Measurements from ENCODE around the gene FTCD.

The FTCD gene

GRCh38 chr21:46100020-46100419 is 55.4 kb downstream of the FTCD start:
- Histone ChIP-seq H3K4me3 (ENCODE audit: low read depth, low read length) (no peak overlapping the region), H2AFZ (ENCODE audit: insufficient read depth, low read length, poor library complexity) (no peak overlapping the region), H4K91ac (ENCODE audit: low read depth, low read length) (no peak overlapping the region), H3K79me2 (ENCODE audit: control insufficient read depth, insufficient read depth, low read length, poor library complexity) (peaks cover 3% of the 10 kb centered on the region), H2BK120ac (ENCODE audit: insufficient read depth, low read length, poor library complexity) (no peak overlapping the region), H3K27me3 (ENCODE audit: insufficient read depth, low read length) (peaks cover 4% of the 10 kb centered on the region), H2BK5ac (ENCODE audit: low read depth, low read length, poor library complexity) (no peak overlapping the region), H3K14ac (ENCODE audit: low read length) (no peak overlapping the region), H3K9me3 (ENCODE audit: insufficient read depth, low read depth, low read length) (peaks cover 2% of the 10 kb centered on the region), H3K36me3 (ENCODE audit: control insufficient read depth in 1 of 2, insufficient read depth in 2 of 2, low read length in 2 of 2) (no peaks in the 10 kb centered on the region), H3K4me2 (ENCODE audit: low read length) (no peak overlapping the region), H3K9ac (ENCODE audit: low read length) (no peak overlapping the region), H4K8ac (ENCODE audit: low read depth, low read length) (no peak overlapping the region), H3K23ac (ENCODE audit: low read length) (no peak overlapping the region), H3K18ac (ENCODE audit: low read length) (no peak overlapping the region), H3K79me1 (ENCODE audit: low read length) (peaks cover 2% of the 10 kb centered on the region), H3K4me1 (ENCODE audit: control insufficient read depth in 1 of 2, insufficient read depth in 2 of 2, low read length in 2 of 2) (peaks cover 2 to 6% of the 10 kb centered on the region in 2 experiments), H4K12ac (ENCODE audit: low read depth, low read length) (no peak overlapping the region), H2AK5ac (ENCODE audit: low read length) (no peak overlapping the region), H3K27ac (ENCODE audit: low read depth, low read length) (no peak overlapping the region), H2BK12ac (ENCODE audit: low read length) (no peak overlapping the region), H3K4ac (ENCODE audit: low read depth, low read length) (no peak overlapping the region)
- WGBS (ENCODE audit: extremely low coverage, insufficient coverage, insufficient read length): no CpG with 5 or more reads among the region's 6 CpGs
- DNase-seq: no peak

GRCh38 chr21:46099476-46099875 is 55.9 kb downstream of the FTCD start:
- Histone ChIP-seq H4K8ac (ENCODE audit: low read depth, low read length) (no peak overlapping the region), H2BK12ac (ENCODE audit: low read length) (no peak overlapping the region), H4K12ac (ENCODE audit: low read depth, low read length) (no peak overlapping the region), H3K27me3 (ENCODE audit: insufficient read depth, low read length) (peaks cover 4% of the 10 kb centered on the region), H3K18ac (ENCODE audit: low read length) (no peak overlapping the region), H3K9ac (ENCODE audit: low read length) (no peak overlapping the region), H3K79me1 (ENCODE audit: low read length) (peaks cover 2% of the 10 kb centered on the region), H3K36me3 (ENCODE audit: control insufficient read depth in 1 of 2, insufficient read depth in 2 of 2, low read length in 2 of 2) (no peaks in the 10 kb centered on the region), H3K14ac (ENCODE audit: low read length) (no peak overlapping the region), H3K9me3 (ENCODE audit: insufficient read depth, low read depth, low read length) (peaks cover 2% of the 10 kb centered on the region), H3K4me1 (ENCODE audit: control insufficient read depth in 1 of 2, insufficient read depth in 2 of 2, low read length in 2 of 2) (peaks cover 2 to 6% of the 10 kb centered on the region in 2 experiments), H2BK5ac (ENCODE audit: low read depth, low read length, poor library complexity) (no peak overlapping the region), H2AK5ac (ENCODE audit: low read length) (no peak overlapping the region), H3K27ac (ENCODE audit: low read depth, low read length) (no peak overlapping the region), H3K4ac (ENCODE audit: low read depth, low read length) (no peak overlapping the region), H3K4me3 (ENCODE audit: low read depth, low read length) (no peak overlapping the region), H3K79me2 (ENCODE audit: control insufficient read depth, insufficient read depth, low read length, poor library complexity) (peaks cover 3% of the 10 kb centered on the region), H2AFZ (ENCODE audit: insufficient read depth, low read length, poor library complexity) (no peak overlapping the region), H2BK120ac (ENCODE audit: insufficient read depth, low read length, poor library complexity) (no peak overlapping the region), H3K23ac (ENCODE audit: low read length) (no peak overlapping the region), H3K4me2 (ENCODE audit: low read length) (peak overlapping the region; percentile 5), H4K91ac (ENCODE audit: low read depth, low read length) (no peak overlapping the region)
- no peak for DNase-seq
- WGBS (ENCODE audit: extremely low coverage, insufficient coverage, insufficient read length): no CpG with 5 or more reads among the region's 18 CpGs

GRCh38 chr21:46098303-46099141 is 56.9 kb downstream of the FTCD start:
- no CpG with 5 or more reads among the region's 94 CpGs for whole genome bisulfite sequencing (ENCODE audit: extremely low coverage, insufficient coverage, insufficient read length)
- Histone ChIP-seq H2BK120ac (ENCODE audit: insufficient read depth, low read length, poor library complexity) (no peak overlapping the region), H3K9me3 (ENCODE audit: insufficient read depth, low read depth, low read length) (peaks cover 2% of the 10 kb centered on the region), H4K91ac (ENCODE audit: low read depth, low read length) (peak overlapping the region; percentile 52), H3K79me1 (ENCODE audit: low read length) (peaks cover 2% of the 10 kb centered on the region), H2BK5ac (ENCODE audit: low read depth, low read length, poor library complexity) (no peak overlapping the region), H4K8ac (ENCODE audit: low read depth, low read length) (peak overlapping the region; percentile 40), H3K4me1 (ENCODE audit: control insufficient read depth in 1 of 2, insufficient read depth in 2 of 2, low read length in 2 of 2) (peaks cover 2 to 6% of the 10 kb centered on the region in 2 experiments), H3K27me3 (ENCODE audit: insufficient read depth, low read length) (peaks cover 4% of the 10 kb centered on the region), H2AK5ac (ENCODE audit: low read length) (no peak overlapping the region), H3K9ac (ENCODE audit: low read length) (peak overlapping the region; percentile 12), H3K27ac (ENCODE audit: low read depth, low read length) (no peak overlapping the region), H3K79me2 (ENCODE audit: control insufficient read depth, insufficient read depth, low read length, poor library complexity) (peaks cover 3% of the 10 kb centered on the region), H3K4ac (ENCODE audit: low read depth, low read length) (no peak overlapping the region), H2AFZ (ENCODE audit: insufficient read depth, low read length, poor library complexity) (peak overlapping the region; percentile 45), H2BK12ac (ENCODE audit: low read length) (no peak overlapping the region), H4K12ac (ENCODE audit: low read depth, low read length) (no peak overlapping the region), H3K36me3 (ENCODE audit: control insufficient read depth in 1 of 2, insufficient read depth in 2 of 2, low read length in 2 of 2) (no peaks in the 10 kb centered on the region), H3K14ac (ENCODE audit: low read length) (peak overlapping the region; percentile 50), H3K4me2 (ENCODE audit: low read length) (peak overlapping the region; percentile 74), H3K18ac (ENCODE audit: low read length) (peak overlapping the region; percentile 59), H3K4me3 (ENCODE audit: low read depth, low read length) (peak overlapping the region; percentile 73), H3K23ac (ENCODE audit: low read length) (no peak overlapping the region)
- DNase-seq: no peak

- no peaks in the 10 kb centered on the region for H3K36me3 ChIP-seq (ENCODE audit: control insufficient read depth in 1 of 2, insufficient read depth in 2 of 2, low read length in 2 of 2)
- peak within 1 kb of the TSS; percentile 73 for H3K4me3 ChIP-seq (ENCODE audit: low read depth, low read length)
- no peak within 1 kb of the TSS for H3K23ac ChIP-seq (ENCODE audit: low read length)
- peak within 1 kb of the TSS; percentile 59 for H3K18ac ChIP-seq (ENCODE audit: low read length)
- H3K9me3 ChIP-seq (ENCODE audit: insufficient read depth, low read depth, low read length): peaks cover 5% of the 10 kb centered on the region
- H3K14ac ChIP-seq (ENCODE audit: low read length): peak within 1 kb of the TSS; percentile 57
- WGBS (ENCODE audit: extremely low coverage, insufficient coverage, insufficient read length): no CpG with 5 or more reads among the region's 83 CpGs
- H2BK5ac ChIP-seq (ENCODE audit: low read depth, low read length, poor library complexity): no peak within 1 kb of the TSS
- peak; percentile 8 to 10 for DNase-seq
- peaks cover 4% of the 10 kb centered on the region for H3K27me3 ChIP-seq (ENCODE audit: insufficient read depth, low read length)
- peak within 1 kb of the TSS; percentile 73 for H4K8ac ChIP-seq (ENCODE audit: low read depth, low read length)
- H2BK12ac ChIP-seq (ENCODE audit: low read length): no peak within 1 kb of the TSS
- H4K12ac ChIP-seq (ENCODE audit: low read depth, low read length): peak within 1 kb of the TSS; percentile 12
- H2AFZ ChIP-seq (ENCODE audit: insufficient read depth, low read length, poor library complexity): peak within 1 kb of the TSS; percentile 61
- H3K9ac ChIP-seq (ENCODE audit: low read length): peak within 1 kb of the TSS; percentile 12
- H2BK120ac ChIP-seq (ENCODE audit: insufficient read depth, low read length, poor library complexity): no peak within 1 kb of the TSS
- no peak within 1 kb of the TSS for H3K4ac ChIP-seq (ENCODE audit: low read depth, low read length)
- H3K27ac ChIP-seq (ENCODE audit: low read depth, low read length): no peak within 1 kb of the TSS
- peaks cover 2% of the 10 kb centered on the region for H3K79me1 ChIP-seq (ENCODE audit: low read length)
- no peak within 1 kb of the TSS for H2AK5ac ChIP-seq (ENCODE audit: low read length)
- peaks cover 3% of the 10 kb centered on the region for H3K79me2 ChIP-seq (ENCODE audit: control insufficient read depth, insufficient read depth, low read length, poor library complexity)
- H3K4me1 ChIP-seq (ENCODE audit: control insufficient read depth in 1 of 2, insufficient read depth in 2 of 2, low read length in 2 of 2): peaks cover 2 to 6% of the 10 kb centered on the region in 2 experiments
- peak within 1 kb of the TSS; percentile 74 for H3K4me2 ChIP-seq (ENCODE audit: low read length)
- H4K91ac ChIP-seq (ENCODE audit: low read depth, low read length): peak within 1 kb of the TSS; percentile 54
Measured at GRCh38 chr21:46097336-46098293, 57.8 kb downstream of the FTCD start, which contains the start of gene COL6A2. Gene COL6A2 (plus strand): TSS chr21:46098112.
